ENCODE measurements around the gene CNKSR3.
A peak's percentile ranks its signal among the peaks of the same experiment; 100 is the strongest.

CNKSR3 gene

GRCh38 chr6:154370545-154370944, 139.9 kb downstream of the CNKSR3 start:
- Mint-ChIP-seq H3K27ac (no peak overlapping the region), H3K36me3 (ENCODE audit: low read depth) (peaks cover 3% of the 10 kb centered on the region), H3K27me3 (ENCODE audit: low read depth, poor library complexity) (no peaks in the 10 kb centered on the region), H3K9me3 (peaks cover 3% of the 10 kb centered on the region), H3K4me1 (peaks cover 15% of the 10 kb centered on the region), H3K4me3 (no peak overlapping the region)
- TF ChIP-seq CTCF (IDR thresholded peaks at IDR 0.05) = no peak
- DNase-seq = no peak

DNA sequence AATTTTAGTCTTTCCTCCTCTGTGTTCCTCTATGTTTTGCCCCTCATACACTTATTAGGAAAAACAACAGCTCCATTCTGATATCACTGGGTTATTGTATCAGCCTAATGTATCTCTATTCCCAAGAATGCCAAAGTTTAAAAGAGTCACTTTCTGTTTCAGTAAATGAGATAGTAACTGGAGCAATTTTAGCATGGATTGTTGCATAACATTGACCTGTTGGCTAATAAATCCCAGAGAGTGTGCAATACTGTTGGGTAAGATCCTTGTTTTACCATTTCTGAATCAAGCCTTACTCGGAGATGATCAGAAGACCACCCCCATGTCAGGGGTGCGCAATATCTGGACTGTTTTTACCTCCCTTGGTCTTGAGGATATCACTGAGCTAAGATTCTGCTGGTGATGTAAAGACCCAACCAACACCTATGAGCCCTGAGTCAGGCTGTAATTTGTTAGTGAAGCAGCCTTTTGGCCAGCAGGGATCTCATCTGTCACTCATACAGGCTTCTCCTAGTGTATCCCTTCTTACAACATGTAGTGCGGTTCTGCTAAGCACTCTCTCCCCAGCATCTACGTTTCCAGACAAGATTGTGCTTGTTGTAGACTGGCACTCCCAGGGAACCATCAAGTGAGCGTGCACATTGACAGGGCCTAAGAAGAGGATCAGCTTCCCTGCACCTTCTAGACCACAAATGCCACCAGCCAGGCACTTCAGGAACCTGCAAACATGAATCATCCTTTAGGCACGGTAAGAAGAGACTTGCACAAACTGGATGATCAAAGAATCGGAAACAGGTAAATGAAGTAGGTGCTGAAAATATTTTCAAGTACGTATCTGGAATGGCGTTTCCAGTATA, 142.4 kb downstream of the CNKSR3 start:
- Mint-ChIP-seq H3K9me3 (peaks cover 4% of the 10 kb centered on the region), H3K27me3 (ENCODE audit: low read depth, poor library complexity) (no peaks in the 10 kb centered on the region), H3K4me3 (no peak overlapping the region), H3K4me1 (peaks cover 15% of the 10 kb centered on the region), H3K27ac (no peak overlapping the region), H3K36me3 (ENCODE audit: low read depth) (peaks cover 4% of the 10 kb centered on the region)
- TF ChIP-seq CTCF (IDR thresholded peaks at IDR 0.05) = no peak
- no peak for DNase-seq

DNA sequence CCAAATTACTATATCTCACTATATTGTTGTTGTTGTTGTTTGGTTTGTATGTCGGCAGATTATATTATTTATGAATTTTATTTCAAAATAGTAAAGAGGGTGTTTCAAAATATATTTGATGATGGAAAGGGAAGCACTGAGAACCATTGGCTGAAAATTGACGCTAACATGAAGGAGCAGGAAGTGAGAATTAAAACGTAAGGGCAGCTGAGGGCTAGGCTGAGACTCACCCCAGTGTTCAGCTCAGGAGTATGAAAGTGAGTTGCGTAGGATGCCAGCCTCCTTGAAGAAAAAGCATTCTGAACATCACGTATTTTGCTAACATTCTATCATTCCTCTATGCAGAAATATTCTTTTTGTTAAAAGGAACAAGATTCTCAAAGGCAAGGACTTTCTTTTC, 143.1 kb downstream of the CNKSR3 start:
- no peak for DNase-seq
- Mint-ChIP-seq H3K36me3 (ENCODE audit: low read depth) (peaks cover 4% of the 10 kb centered on the region), H3K9me3 (peaks cover 4% of the 10 kb centered on the region), H3K4me1 (peaks cover 14% of the 10 kb centered on the region), H3K27me3 (ENCODE audit: low read depth, poor library complexity) (no peaks in the 10 kb centered on the region), H3K4me3 (no peak overlapping the region), H3K27ac (no peak overlapping the region)
- no peak for TF ChIP-seq CTCF (IDR thresholded peaks at IDR 0.05)

DNA sequence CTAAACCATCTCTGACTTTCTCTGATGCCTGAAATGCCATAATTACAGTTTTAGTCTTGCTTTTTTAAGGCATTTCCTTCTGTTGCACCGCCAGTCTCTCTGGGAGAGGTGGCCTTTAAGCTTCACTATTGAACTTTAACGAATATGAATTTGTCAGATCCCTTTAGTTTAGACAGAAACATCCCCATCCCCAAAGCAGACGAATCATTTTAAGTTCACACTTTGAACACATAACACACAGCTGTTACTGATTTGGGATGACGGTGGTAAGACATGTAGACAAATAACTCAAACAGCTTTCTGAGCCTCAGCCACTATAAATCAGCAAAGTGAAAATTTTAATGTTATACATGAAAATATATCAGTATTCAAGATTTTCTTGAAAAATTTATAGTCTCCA, 146.7 kb downstream of the CNKSR3 start:
- TF ChIP-seq CTCF (IDR thresholded peaks at IDR 0.05) = no peak
- no peak for DNase-seq
- H3K9me3 Mint-ChIP-seq = peaks cover 13% of the 10 kb centered on the region
- H3K4me3 Mint-ChIP-seq = no peak overlapping the region
- H3K27me3 Mint-ChIP-seq (ENCODE audit: low read depth, poor library complexity) = no peaks in the 10 kb centered on the region
- peaks cover 20% of the 10 kb centered on the region for H3K4me1 Mint-ChIP-seq
- no peak overlapping the region for H3K27ac Mint-ChIP-seq
- peaks cover 10% of the 10 kb centered on the region for H3K36me3 Mint-ChIP-seq (ENCODE audit: low read depth)

- Mint-ChIP-seq H3K27me3 (ENCODE audit: low read depth, poor library complexity) (no peaks in the 10 kb centered on the region), H3K4me1 (peaks cover 25% of the 10 kb centered on the region), H3K36me3 (ENCODE audit: low read depth) (peaks cover 10% of the 10 kb centered on the region), H3K9me3 (peaks cover 13% of the 10 kb centered on the region), H3K4me3 (no peak overlapping the region), H3K27ac (no peak overlapping the region)
- no peak for TF ChIP-seq CTCF (IDR thresholded peaks at IDR 0.05)
- no peak for DNase-seq
Measured at GRCh38 chr6:154361476-154361875, 149.0 kb downstream of the CNKSR3 start.

DNA sequence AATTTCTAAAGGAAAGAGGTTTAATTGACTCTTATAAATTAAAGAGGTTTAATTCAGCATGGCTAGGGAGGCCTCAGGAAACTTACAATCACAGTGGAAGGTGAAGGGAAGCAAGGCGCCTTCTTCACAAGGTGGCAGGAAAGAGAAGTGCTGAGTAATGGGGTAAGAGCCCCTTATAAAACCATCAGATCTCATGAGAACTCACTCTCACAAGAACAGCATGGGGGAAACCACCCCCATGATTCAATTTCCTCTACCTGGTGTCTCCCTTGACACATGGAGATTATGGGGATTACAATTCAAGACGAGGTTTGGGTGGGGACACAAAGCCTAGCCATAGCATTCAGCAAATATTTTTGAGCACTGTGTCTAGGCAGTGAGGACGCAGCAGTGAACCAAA, 150.0 kb downstream of the CNKSR3 start:
- Mint-ChIP-seq H3K36me3 (ENCODE audit: low read depth) (peaks cover 6% of the 10 kb centered on the region), H3K4me3 (no peak overlapping the region), H3K27ac (peak overlapping the region; percentile 90), H3K4me1 (peaks cover 25% of the 10 kb centered on the region), H3K9me3 (peaks cover 9% of the 10 kb centered on the region), H3K27me3 (ENCODE audit: low read depth, poor library complexity) (no peaks in the 10 kb centered on the region)
- TF ChIP-seq CTCF (IDR thresholded peaks at IDR 0.05) = no peak
- DNase-seq = no peak

All from nephron progenitor cell (in vitro differentiated cells).